IMR-90 (cell line): ENCODE results near the gene ZCCHC13. TPM values are rescaled to one million over a fixed set of nuclear protein-coding genes. Genes with fewer than 3 reads are reported as not detected.
"Not testable (repeated sequence)": the region's sequence is repeated elsewhere in the genome, so short reads cannot be mapped to it uniquely, and the experiment has no call there.

Experiments
- ATAC-seq: fragments of 200-7000 bp; cut with Tn5 transposase; 2 replicates; pipeline ENCODE4 v1.9.1; 2020; ENCODE audit warnings: low read depth, mild to moderate bottlenecking, moderate library complexity
- BruUV-seq: library from RNA; stranded (reverse); fragments of 400-500 nt; replicated peaks from 2 replicates; lab custom pipeline; 2021; lab: Mats Ljungman, UMichigan
- CTCF ChIA-PET: fragments of 300-600 bp; formaldehyde crosslinking; extraction: SDS; loops from one replicate; lab custom pipeline; 2021; ENCODE audit warnings: antibody characterized with exemption; lab: Yijun Ruan, JAX
- POLR2A ChIA-PET: fragments of 300-600 bp; sonication (Branson Sonifier 250); formaldehyde crosslinking; loops from one replicate; lab custom pipeline; 2022; ENCODE audit warnings: antibody characterized with exemption; ENCODE audit not compliant: unreplicated experiment; lab: Charles Lee
- DNase-seq: peaks from one replicate; pipeline ENCODE4 v3.0.0; 2013
- H2AFZ ChIP-seq: replicated peaks from 2 replicates; pipeline ENCODE3; 2013; ENCODE audit warnings: low read length, mild to moderate bottlenecking; ENCODE audit not compliant: poor library complexity
- H2AK5ac ChIP-seq: 2 replicates; pipeline ENCODE4 v1.6.1; 2013; ENCODE audit warnings: low read depth, low read length, inconsistent platforms
- H2AK9ac ChIP-seq: replicated peaks from 2 replicates; pipeline ENCODE3; 2013; ENCODE audit warnings: mild to moderate bottlenecking, low read depth, low read length, moderate library complexity; ENCODE audit not compliant: poor library complexity
- H2BK120ac ChIP-seq: 2 replicates; pipeline ENCODE4 v1.6.1; 2013; ENCODE audit warnings: low read depth, low read length, inconsistent platforms
- H2BK15ac ChIP-seq: 3 replicates; pipeline ENCODE4 v1.6.1; 2013; ENCODE audit warnings: low read depth, low read length, inconsistent platforms
- H2BK20ac ChIP-seq: 2 replicates; pipeline ENCODE4 v1.6.1; 2013; ENCODE audit warnings: low read depth, mild to moderate bottlenecking, inconsistent platforms, low read length, moderate library complexity
- H2BK5ac ChIP-seq: 2 replicates; pipeline ENCODE4 v1.6.1; 2013; ENCODE audit warnings: mild to moderate bottlenecking, low read depth, low read length, inconsistent platforms; ENCODE audit not compliant: poor library complexity, severe bottlenecking
- H3K14ac ChIP-seq: replicated peaks from 2 replicates; pipeline ENCODE4 v1.6.1; 2013; ENCODE audit warnings: low read depth, low read length, inconsistent platforms
- H3K18ac ChIP-seq: 2 replicates; pipeline ENCODE4 v1.6.1; 2013; ENCODE audit warnings: low read depth, low read length, control low read depth
- H3K23ac ChIP-seq: 2 replicates; pipeline ENCODE4 v1.6.1; 2013; ENCODE audit warnings: low read depth, low read length, inconsistent platforms
- H3K27ac ChIP-seq: 2 replicates; pipeline ENCODE4 v1.5.1; 2013; ENCODE audit warnings: mild to moderate bottlenecking, control low read depth, low read length; ENCODE audit not compliant: insufficient read depth
- H3K27me3 ChIP-seq: 2 replicates; pipeline ENCODE4 v1.6.1; 2013; ENCODE audit warnings: low read length; ENCODE audit not compliant: control insufficient read depth, insufficient read depth
- H3K36me3 ChIP-seq: 2 replicates; pipeline ENCODE4 v1.6.1; 2013; ENCODE audit warnings: low read length, mixed read lengths; ENCODE audit not compliant: control insufficient read depth, insufficient read depth
- H3K4ac ChIP-seq: 2 replicates; pipeline ENCODE4 v1.6.1; 2013; ENCODE audit warnings: low read depth, low read length, inconsistent platforms
- H3K4me1 ChIP-seq: 2 replicates; pipeline ENCODE4 v1.6.1; 2013; ENCODE audit warnings: low read length, mixed read lengths; ENCODE audit not compliant: control insufficient read depth, insufficient read depth
- H3K4me2 ChIP-seq: 2 replicates; pipeline ENCODE4 v1.6.1; 2013; ENCODE audit warnings: low read depth, mild to moderate bottlenecking, control low read depth, low read length, moderate library complexity
- H3K4me3 ChIP-seq: 2 replicates; pipeline ENCODE4 v1.5.1; 2013; ENCODE audit warnings: low read depth, mild to moderate bottlenecking, control low read depth, low read length, moderate library complexity; ENCODE audit not compliant: insufficient read depth
- H3K56ac ChIP-seq: 2 replicates; pipeline ENCODE4 v1.6.1; 2013; ENCODE audit warnings: low read length, inconsistent platforms; ENCODE audit not compliant: insufficient read depth; ENCODE audit errors: extremely low read depth
- H3K79me1 ChIP-seq, 2 experiments: 2 replicates each; pipeline ENCODE4 v1.6.1; 2013; ENCODE audit warnings: low read length in 2 of 2, inconsistent platforms in 1 of 2, low read depth in 1 of 2
- H3K9ac ChIP-seq: 2 replicates; pipeline ENCODE4 v1.6.1; 2013; ENCODE audit warnings: low read depth, low read length, control low read depth
- H3K9me1 ChIP-seq: 2 replicates; pipeline ENCODE4 v1.6.1; 2013; ENCODE audit warnings: low read length, inconsistent platforms; ENCODE audit not compliant: insufficient read depth
- H3K9me3 ChIP-seq: 2 replicates; pipeline ENCODE4 v1.6.1; 2013; ENCODE audit warnings: low read length; ENCODE audit not compliant: control insufficient read depth, insufficient read depth
- H4K20me1 ChIP-seq: 2 replicates; pipeline ENCODE4 v1.6.1; 2013; ENCODE audit warnings: low read length, inconsistent platforms; ENCODE audit not compliant: insufficient read depth
- H4K5ac ChIP-seq: 2 replicates; pipeline ENCODE4 v1.6.1; 2013; ENCODE audit warnings: mild to moderate bottlenecking, low read depth, low read length, control low read depth
- H4K8ac ChIP-seq, 2 experiments: 2 replicates each; pipeline ENCODE4 v1.6.1; 2013; ENCODE audit warnings: low read depth in 2 of 2, low read length in 2 of 2, control low read depth in 1 of 2, inconsistent platforms in 1 of 2
- H4K91ac ChIP-seq: 2 replicates; pipeline ENCODE4 v1.6.1; 2013; ENCODE audit warnings: low read depth, low read length, inconsistent platforms; ENCODE audit not compliant: insufficient read depth
- WGBS, 2 experiments: methylation state at CpG; one replicate each; pipeline versions ENCODE4 v1.1.5 to v1.1.7; 2013; ENCODE audit warnings: missing lambda C conversion rate in 2 of 2; ENCODE audit not compliant: insufficient read length in 1 of 2; ENCODE audit errors: extremely low coverage in 2 of 2; 5-methylcytosine and 5-hydroxymethylcytosine counted together
- dilution Hi-C: fragments of 300-500 bp; cut with HindIII; formaldehyde crosslinking; loops from one replicate; pipeline ENCODE4 v1.14.3; 2018; ENCODE audit warnings: low sequenced_read_pairs; ENCODE audit not compliant: unreplicated experiment
- in situ Hi-C: fragments of 300-500 bp; cut with MboI; formaldehyde crosslinking; loops from 3 replicates; pipeline ENCODE4 v1.14.3; 2019; ENCODE audit warnings: low sequenced_read_pairs, inconsistent platforms, mixed read lengths
- intact Hi-C: fragments of 100-400 bp; cut with micrococcal nuclease; formaldehyde crosslinking; loops from 2 replicates; pipeline ENCODE4 v1.10.0; 2022
- polyA plus RNA-seq, 3 experiments: library from polyadenylated mRNA; depleted of rRNA; stranded (reverse); fragments of >200 nt; gene quantifications; 2 replicates each; pipeline ENCODE4 v1.2.3, GENCODE V29; 2012; ENCODE audit warnings: low replicate concordance in 1 of 3
- total RNA-seq: library from RNA; depleted of rRNA; stranded (reverse); fragments of >200 nt; gene quantifications from 2 replicates; pipeline ENCODE4 v1.2.3, GENCODE V29; 2012

The ZCCHC13 gene
- total and polyA plus RNA-seq, 2 of the 4 experiments (the other 2 are of a cell fraction): not detected

GRCh38 chrX:74342211-74342610 is 38.2 kb downstream of the ZCCHC13 start:
- 79% methylated on average over 4 of the region's 5 CpGs; no CpG with 5 or more reads in 1 of the 2 experiments for WGBS, 2 experiments
- not testable (repeated sequence) for H2BK5ac ChIP-seq

More at GRCh38 chrX:74342211-74342610, 38.2 kb downstream of the ZCCHC13 start:
- POLR2A ChIA-PET, H3K36me3 ChIP-seq, H4K8ac ChIP-seq, ATAC-seq, DNase-seq, H3K4me3 ChIP-seq, in situ Hi-C loops, H3K9me3 ChIP-seq, H4K91ac ChIP-seq, H2BK20ac ChIP-seq, H2AK9ac ChIP-seq, H3K14ac ChIP-seq, H3K27ac ChIP-seq, H2BK15ac ChIP-seq, H3K23ac ChIP-seq, BruUV-seq, H3K18ac ChIP-seq, H3K9me1 ChIP-seq, H3K9ac ChIP-seq, H3K4ac ChIP-seq, H3K4me2 ChIP-seq, dilution Hi-C loops, H4K20me1 ChIP-seq, H4K5ac ChIP-seq, H3K4me1 ChIP-seq, H3K27me3 ChIP-seq, H2AK5ac ChIP-seq, H3K79me1 ChIP-seq, H3K56ac ChIP-seq, H2AFZ ChIP-seq, CTCF ChIA-PET, H2BK120ac ChIP-seq: not testable (repeated sequence)
- intact Hi-C loops: loop anchor here (5.0 to 10.0 kb wide), 3 partner anchors 105 to 1257 kb away; no protein-coding TSS in a partner anchor
